GM13977 (cell line): ENCODE data around the gene TMEM163.
A peak's percentile ranks its signal among the peaks of the same experiment; 100 is the strongest.

Source experiments
- DNase-seq: peaks from one replicate; pipeline ENCODE4 v3.0.0; 2012; ENCODE audit warnings: low spot score
- in situ Hi-C: fragments of 300-500 bp; cut with MboI; formaldehyde crosslinking; loops from one replicate; pipeline ENCODE4 v1.12.0; 2022; ENCODE audit warnings: low sequenced_read_pairs, low pct_unique_long_range_greater_than_20kb, mixed read lengths, inconsistent platforms; ENCODE audit not compliant: unreplicated experiment
- TF ChIP-seq, protein P1 (sequence below): IDR thresholded peaks from 2 replicates; pipeline ENCODE4 v1.5.1; 2012; ENCODE audit warnings: mild to moderate bottlenecking, control low read depth; ENCODE audit not compliant: insufficient read depth; ENCODE audit errors: extremely low read depth, missing control alignments

Gene TMEM163

DNA sequence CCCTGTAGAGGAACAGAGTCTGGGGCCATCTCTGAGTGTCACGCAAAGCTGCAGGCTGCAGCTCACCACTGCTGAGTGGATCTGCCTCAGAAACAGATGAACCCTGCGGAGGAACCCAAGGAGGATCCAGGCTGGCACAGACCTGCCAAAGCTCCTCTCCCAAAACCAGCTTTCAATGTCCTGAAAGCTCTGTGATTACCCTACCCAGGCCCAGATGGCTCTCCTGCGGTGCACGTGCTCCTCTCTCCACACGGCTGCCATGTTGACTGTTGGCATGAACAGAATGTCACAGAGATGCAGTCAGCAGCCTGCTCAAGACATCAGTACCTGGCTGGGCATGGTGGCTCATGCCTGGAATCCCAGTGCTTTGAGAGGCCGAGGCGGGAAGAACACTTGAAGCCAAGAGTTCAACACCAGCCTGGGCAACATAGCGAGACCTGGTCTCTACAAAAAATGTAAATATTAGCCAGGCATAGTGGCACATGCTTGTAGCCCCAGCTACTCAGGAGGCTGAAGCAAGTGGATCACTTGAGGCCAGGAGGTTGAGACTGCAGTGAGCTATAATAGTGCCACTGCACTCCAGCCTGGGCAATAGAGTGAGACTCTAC, 248.1 kb downstream of the TMEM163 start:
- TF ChIP-seq, protein P1, sequence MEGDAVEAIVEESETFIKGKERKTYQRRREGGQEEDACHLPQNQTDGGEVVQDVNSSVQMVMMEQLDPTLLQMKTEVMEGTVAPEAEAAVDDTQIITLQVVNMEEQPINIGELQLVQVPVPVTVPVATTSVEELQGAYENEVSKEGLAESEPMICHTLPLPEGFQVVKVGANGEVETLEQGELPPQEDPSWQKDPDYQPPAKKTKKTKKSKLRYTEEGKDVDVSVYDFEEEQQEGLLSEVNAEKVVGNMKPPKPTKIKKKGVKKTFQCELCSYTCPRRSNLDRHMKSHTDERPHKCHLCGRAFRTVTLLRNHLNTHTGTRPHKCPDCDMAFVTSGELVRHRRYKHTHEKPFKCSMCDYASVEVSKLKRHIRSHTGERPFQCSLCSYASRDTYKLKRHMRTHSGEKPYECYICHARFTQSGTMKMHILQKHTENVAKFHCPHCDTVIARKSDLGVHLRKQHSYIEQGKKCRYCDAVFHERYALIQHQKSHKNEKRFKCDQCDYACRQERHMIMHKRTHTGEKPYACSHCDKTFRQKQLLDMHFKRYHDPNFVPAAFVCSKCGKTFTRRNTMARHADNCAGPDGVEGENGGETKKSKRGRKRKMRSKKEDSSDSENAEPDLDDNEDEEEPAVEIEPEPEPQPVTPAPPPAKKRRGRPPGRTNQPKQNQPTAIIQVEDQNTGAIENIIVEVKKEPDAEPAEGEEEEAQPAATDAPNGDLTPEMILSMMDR = no peak
- in situ Hi-C loops = loop anchor here (10.0 kb wide), 1 partner anchor 424 kb away; no protein-coding TSS in a partner anchor
- no peak for DNase-seq

DNA sequence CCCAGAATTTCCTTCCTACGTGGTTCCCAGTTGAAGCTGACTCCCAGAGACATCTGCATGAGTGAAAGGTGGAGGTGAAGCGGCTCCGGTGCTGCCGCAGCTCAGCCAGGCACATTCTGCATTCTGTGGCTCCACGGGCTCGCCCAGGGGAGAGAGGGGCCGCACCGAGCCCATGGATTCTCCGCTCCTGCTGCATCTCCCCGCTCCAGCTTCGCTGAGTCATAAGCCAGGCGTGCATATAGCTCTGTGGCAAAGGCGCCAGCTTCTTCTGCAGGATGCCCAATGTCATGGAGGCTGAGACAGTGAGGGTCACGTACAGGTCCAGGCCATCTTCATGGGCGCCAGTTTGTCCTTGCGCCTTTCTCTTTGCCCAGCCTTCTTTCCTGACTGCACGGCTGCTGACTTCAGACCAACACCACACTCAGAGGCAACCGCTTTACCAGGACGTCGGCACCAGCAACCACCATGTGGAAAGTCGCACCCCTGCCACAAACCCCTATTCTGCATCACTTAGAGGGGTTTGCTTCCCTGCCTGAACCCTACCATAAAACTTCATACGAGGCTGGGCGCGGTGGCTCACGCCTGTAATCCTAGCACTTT, 249.2 kb downstream of the TMEM163 start:
- DNase-seq = no peak
- TF ChIP-seq, protein P1 = no peak
- in situ Hi-C loops = loop anchor here (10.0 kb wide), 1 partner anchor 425 kb away; no protein-coding TSS in a partner anchor

DNA sequence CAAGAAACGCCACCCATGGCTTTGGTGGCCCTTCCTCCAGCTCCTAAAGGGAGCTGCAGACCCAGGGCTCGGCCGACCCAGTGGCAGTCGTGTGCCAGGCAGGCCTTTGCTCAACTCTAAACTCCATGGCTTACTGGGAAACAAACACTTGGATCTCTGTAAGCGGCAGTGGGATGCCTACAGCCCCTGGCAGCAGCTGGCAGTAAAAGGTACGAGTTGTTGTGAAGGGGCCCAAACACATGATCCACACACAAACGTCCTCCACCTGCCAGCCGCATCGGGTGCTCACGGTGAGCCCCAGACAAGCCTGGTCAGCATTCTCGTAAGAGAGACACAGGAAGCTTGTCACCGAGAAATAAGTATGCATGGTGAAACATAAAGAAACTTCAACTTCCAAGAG, 250.0 kb downstream of the TMEM163 start:
- in situ Hi-C loops = no loop called here
- TF ChIP-seq, protein P1 = no peak
- no peak for DNase-seq

DNA sequence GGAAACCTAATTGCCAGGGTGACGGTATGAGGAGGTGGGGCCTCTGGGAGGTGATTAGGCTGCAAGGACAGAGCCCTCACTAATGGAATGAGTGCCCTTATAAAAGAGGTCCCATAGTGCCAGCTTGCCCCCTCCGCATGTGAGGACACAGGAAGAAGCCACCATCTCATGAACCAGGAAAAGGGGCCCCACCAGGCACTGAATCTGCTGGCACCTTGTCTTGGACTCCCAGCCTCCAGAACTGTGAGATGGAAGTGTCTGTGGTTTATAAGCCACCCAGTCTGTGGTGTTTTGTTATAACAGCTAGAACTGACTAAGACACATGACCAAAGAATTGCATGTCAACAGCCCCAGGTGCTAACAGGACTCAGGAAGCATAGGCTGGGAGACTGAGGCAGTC, 250.6 kb downstream of the TMEM163 start:
- TF ChIP-seq, protein P1 = no peak
- no peak for DNase-seq
- in situ Hi-C loops = no loop called here

DNA sequence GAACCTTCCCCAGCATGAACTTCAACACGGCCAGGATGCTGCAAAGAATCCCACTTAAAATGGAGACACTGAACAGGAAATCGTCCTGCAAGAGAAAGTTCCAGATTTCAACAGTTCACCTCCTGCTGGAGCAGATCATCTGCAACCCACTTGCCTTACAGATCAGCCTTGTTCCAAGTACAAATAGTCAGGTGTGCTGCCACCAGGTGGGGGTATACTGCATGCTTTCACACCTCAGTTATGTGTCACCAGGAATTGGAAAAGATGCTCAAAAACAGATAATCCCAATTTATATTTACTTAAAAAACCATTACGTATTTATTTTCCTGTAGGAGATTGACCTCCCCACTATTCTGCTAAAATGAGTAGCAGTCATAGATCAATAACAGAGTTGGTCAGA, 252.7 kb downstream of the TMEM163 start:
- in situ Hi-C loops = no loop called here
- peak; percentile 40 for DNase-seq
- TF ChIP-seq, protein P1 = peak; percentile 51

DNA sequence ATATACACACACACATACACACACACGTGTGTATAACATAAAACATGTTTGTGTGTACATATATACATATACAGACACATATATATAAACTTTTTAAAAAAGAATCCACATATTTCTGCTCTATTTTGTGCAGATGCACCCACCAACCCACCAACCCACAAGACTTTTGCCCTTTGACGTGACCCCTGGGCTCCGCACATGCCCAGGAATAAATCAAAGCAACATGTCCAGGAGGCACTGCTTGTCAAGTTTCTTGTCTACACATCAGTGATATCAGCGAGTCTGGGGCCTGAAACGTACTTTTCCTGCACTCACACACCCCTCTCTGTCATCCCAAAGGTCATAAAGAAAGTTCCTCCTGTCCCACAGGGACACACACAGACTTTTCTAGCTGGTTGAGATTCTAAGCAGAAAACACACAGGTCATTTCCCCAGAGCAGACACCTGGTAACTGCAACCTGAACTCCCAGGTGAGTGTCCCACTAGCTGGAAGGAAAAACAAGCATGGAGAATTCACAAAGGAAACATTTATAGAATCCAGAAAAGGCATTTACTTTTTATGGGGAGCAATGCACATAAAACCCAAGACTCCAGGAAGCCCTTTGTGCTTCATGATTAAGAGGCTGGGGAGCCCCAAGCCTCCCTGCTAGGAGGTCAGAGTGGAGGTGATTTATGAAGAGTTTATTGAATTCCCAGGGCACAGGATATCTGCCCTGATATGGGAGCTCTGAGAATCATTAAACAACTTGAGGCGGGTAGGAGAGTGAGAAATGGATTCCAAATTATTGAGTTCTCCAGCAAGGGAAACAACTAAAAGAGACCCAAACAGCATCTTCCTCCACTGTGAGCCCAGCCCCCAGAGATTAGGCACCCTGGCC, 253.3 kb downstream of the TMEM163 start:
- TF ChIP-seq, protein P1 = no peak
- in situ Hi-C loops = no loop called here
- DNase-seq = no peak
